HL-60/S4 treated with phorbol 12-myristate 13-acetate at 8.2 ng/mL for 4 days and 3 days (cell line): ENCODE data around the gene PEX14.

Experiments used
- in situ Hi-C: fragments of 300-500 bp; cut with MboI; formaldehyde crosslinking; loops from 2 replicates; pipeline ENCODE4 v1.15.0; 2022; ENCODE audit warnings: low sequenced_read_pairs

The PEX14 gene

GRCh38 chr1:10659646-10660540 is 185.1 kb downstream of the PEX14 start:
- in situ Hi-C loops, result no loop called here

- in situ Hi-C loops, result no loop called here
Measured at GRCh38 chr1:10661453-10661852, 186.7 kb downstream of the PEX14 start.

GRCh38 chr1:10662090-10662688 is 187.4 kb downstream of the PEX14 start:
- in situ Hi-C loops, result no loop called here

GRCh38 chr1:10662824-10663677 is 188.3 kb downstream of the PEX14 start:
- in situ Hi-C loops, result no loop called here

- in situ Hi-C loops, result no loop called here
Measured at GRCh38 chr1:10663678-10664035, 188.9 kb downstream of the PEX14 start.

GRCh38 chr1:10664251-10664650 is 189.5 kb downstream of the PEX14 start:
- in situ Hi-C loops, result no loop called here

- in situ Hi-C loops, result no loop called here
Measured at GRCh38 chr1:10665226-10665625, 190.5 kb downstream of the PEX14 start.

- in situ Hi-C loops, result no loop called here
Measured at GRCh38 chr1:10665930-10666850, 191.4 kb downstream of the PEX14 start.

- in situ Hi-C loops, result no loop called here
Measured at GRCh38 chr1:10667861-10668761, 193.4 kb downstream of the PEX14 start.

- in situ Hi-C loops, result no loop called here
Measured at GRCh38 chr1:10669570-10669969, 194.8 kb downstream of the PEX14 start.

GRCh38 chr1:10670190-10670589 is 195.4 kb downstream of the PEX14 start:
- in situ Hi-C loops, result no loop called here

GRCh38 chr1:10671090-10671489 is 196.3 kb downstream of the PEX14 start:
- in situ Hi-C loops, result no loop called here

- in situ Hi-C loops, result no loop called here
Measured at GRCh38 chr1:10671622-10672342, 197.0 kb downstream of the PEX14 start.

- in situ Hi-C loops, result no loop called here
Measured at GRCh38 chr1:10672343-10673050, 197.7 kb downstream of the PEX14 start.

GRCh38 chr1:10673109-10673711 is 198.5 kb downstream of the PEX14 start:
- in situ Hi-C loops, result no loop called here

- in situ Hi-C loops, result no loop called here
Measured at GRCh38 chr1:10674222-10674621, 199.5 kb downstream of the PEX14 start.

- in situ Hi-C loops, result no loop called here
Measured at GRCh38 chr1:10674700-10675609, 200.2 kb downstream of the PEX14 start.
